NCI-H1694 treated with DMSO at 0.1 percent for 48 hours (cell line): ENCODE measurements around the gene PPP1R15A.
"Not testable (repeated sequence)": the region's sequence is repeated elsewhere in the genome, so short reads cannot be mapped to it uniquely, and the experiment has no call there.

Experiments used
- DNase-seq: peaks from one replicate; lab custom pipeline; 2025; lab: John Stamatoyannopoulos, UW

PPP1R15A gene

GRCh38 chr19:48859711-48860572 lies 12.3 kb upstream of the PPP1R15A start:
- no peak for DNase-seq

GRCh38 chr19:48861313-48861712 lies 10.9 kb upstream of the PPP1R15A start:
- DNase-seq, result no peak

- no peak for DNase-seq
These were observed 9.4 kb upstream of the PPP1R15A start for GRCh38 chr19:48862827-48863226.

- DNase-seq, result no peak
These were observed 5.5 kb upstream of the PPP1R15A start for GRCh38 chr19:48866692-48867091.

- no peak for DNase-seq
These were observed 5.0 kb upstream of the PPP1R15A start for GRCh38 chr19:48867123-48867745.

- no peak for DNase-seq
These were observed 4.5 kb upstream of the PPP1R15A start for GRCh38 chr19:48867746-48868113.

- DNase-seq, result no peak
These were observed 3.9 kb upstream of the PPP1R15A start, which contains the start of gene PLEKHA4 for GRCh38 chr19:48868114-48868886. PLEKHA4 (minus strand) TSS chr19:48868617; CDS start chr19:48867620, 997 bp downstream.

GRCh38 chr19:48870048-48870447 lies 2.2 kb upstream of the PPP1R15A start:
- DNase-seq, result no peak

GRCh38 chr19:48871471-48872181 lies 595 bp upstream of the PPP1R15A start:
- DNase-seq, result not testable (repeated sequence)

- DNase-seq, result peak; percentile 33
These were observed 759 bp downstream of the PPP1R15A start for GRCh38 chr19:48872884-48873475.

- DNase-seq, result no peak
These were observed 1.5 kb downstream of the PPP1R15A start for GRCh38 chr19:48873476-48874302.

GRCh38 chr19:48874303-48875135 lies 2.3 kb downstream of the PPP1R15A start:
- DNase-seq, result no peak

GRCh38 chr19:48876043-48876981 lies 4.1 kb downstream of the PPP1R15A start:
- DNase-seq, result not testable (repeated sequence)

GRCh38 chr19:48877855-48878195 lies 5.6 kb downstream of the PPP1R15A start:
- DNase-seq, result no peak

GRCh38 chr19:48878196-48879024 lies 6.2 kb downstream of the PPP1R15A start:
- no peak for DNase-seq

GRCh38 chr19:48879025-48879637 lies 6.9 kb downstream of the PPP1R15A start:
- no peak for DNase-seq

GRCh38 chr19:48879696-48880095 lies 7.5 kb downstream of the PPP1R15A start:
- not testable (repeated sequence) for DNase-seq
